ENCODE measurements around the gene SEMA4B. TPM values are rescaled to one million over a fixed set of nuclear protein-coding genes. Genes with fewer than 3 reads are reported as not detected.

Gene SEMA4B
- total RNA-seq, 1 experiment from 2014 or later, result 38.6 TPM

DNA sequence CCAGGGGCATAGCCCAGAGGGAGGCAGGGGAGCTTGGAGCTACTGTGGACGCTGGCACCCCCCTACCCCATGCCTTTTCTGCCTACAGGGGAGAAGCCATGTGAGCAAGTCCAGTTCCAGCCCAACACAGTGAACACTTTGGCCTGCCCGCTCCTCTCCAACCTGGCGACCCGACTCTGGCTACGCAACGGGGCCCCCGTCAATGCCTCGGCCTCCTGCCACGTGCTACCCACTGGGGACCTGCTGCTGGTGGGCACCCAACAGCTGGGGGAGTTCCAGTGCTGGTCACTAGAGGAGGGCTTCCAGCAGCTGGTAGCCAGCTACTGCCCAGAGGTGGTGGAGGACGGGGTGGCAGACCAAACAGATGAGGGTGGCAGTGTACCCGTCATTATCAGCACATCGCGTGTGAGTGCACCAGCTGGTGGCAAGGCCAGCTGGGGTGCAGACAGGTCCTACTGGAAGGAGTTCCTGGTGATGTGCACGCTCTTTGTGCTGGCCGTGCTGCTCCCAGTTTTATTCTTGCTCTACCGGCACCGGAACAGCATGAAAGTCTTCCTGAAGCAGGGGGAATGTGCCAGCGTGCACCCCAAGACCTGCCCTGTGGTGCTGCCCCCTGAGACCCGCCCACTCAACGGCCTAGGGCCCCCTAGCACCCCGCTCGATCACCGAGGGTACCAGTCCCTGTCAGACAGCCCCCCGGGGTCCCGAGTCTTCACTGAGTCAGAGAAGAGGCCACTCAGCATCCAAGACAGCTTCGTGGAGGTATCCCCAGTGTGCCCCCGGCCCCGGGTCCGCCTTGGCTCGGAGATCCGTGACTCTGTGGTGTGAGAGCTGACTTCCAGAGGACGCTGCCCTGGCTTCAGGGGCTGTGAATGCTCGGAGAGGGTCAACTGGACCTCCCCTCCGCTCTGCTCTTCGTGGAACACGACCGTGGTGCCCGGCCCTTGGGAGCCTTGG is 27.0 kb downstream of the SEMA4B start:
- intact Hi-C loops (cut with micrococcal nuclease), result no loop called here
- H3K27me3 Mint-ChIP-seq (ENCODE audit: insufficient read depth, unreplicated experiment), result no peaks in the 10 kb centered on the region
- peaks cover 75% of the 10 kb centered on the region for H3K36me3 Mint-ChIP-seq (ENCODE audit: insufficient read depth, unreplicated experiment)
- ChIA-PET POLR2A (interaction anchor here (0.6 to 1.3 kb wide), 3 partner anchors 11 to 22 kb away, joined by 3 read pairs; no protein-coding TSS in a partner anchor), CTCF (interaction anchor here (0.8 to 1.0 kb wide), 2 partner anchors 85 to 91 kb away, joined by 3 to 4 read pairs; no protein-coding TSS in a partner anchor)
- H3K4me3 Mint-ChIP-seq (ENCODE audit: unreplicated experiment), result no peak overlapping the region
- DNase-seq (ENCODE audit: unreplicated experiment), result no peak
- peaks cover 10% of the 10 kb centered on the region for H3K4me1 Mint-ChIP-seq (ENCODE audit: insufficient read depth, unreplicated experiment)
- BruUV-seq (replicated peaks), result no TSS peak
- no peaks in the 10 kb centered on the region for H3K9me3 Mint-ChIP-seq (ENCODE audit: unreplicated experiment)
- TF ChIP-seq, protein P1, sequence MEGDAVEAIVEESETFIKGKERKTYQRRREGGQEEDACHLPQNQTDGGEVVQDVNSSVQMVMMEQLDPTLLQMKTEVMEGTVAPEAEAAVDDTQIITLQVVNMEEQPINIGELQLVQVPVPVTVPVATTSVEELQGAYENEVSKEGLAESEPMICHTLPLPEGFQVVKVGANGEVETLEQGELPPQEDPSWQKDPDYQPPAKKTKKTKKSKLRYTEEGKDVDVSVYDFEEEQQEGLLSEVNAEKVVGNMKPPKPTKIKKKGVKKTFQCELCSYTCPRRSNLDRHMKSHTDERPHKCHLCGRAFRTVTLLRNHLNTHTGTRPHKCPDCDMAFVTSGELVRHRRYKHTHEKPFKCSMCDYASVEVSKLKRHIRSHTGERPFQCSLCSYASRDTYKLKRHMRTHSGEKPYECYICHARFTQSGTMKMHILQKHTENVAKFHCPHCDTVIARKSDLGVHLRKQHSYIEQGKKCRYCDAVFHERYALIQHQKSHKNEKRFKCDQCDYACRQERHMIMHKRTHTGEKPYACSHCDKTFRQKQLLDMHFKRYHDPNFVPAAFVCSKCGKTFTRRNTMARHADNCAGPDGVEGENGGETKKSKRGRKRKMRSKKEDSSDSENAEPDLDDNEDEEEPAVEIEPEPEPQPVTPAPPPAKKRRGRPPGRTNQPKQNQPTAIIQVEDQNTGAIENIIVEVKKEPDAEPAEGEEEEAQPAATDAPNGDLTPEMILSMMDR (IDR thresholded peaks at IDR 0.05; ENCODE audit: unreplicated experiment), result no peak
- H3K27ac Mint-ChIP-seq (ENCODE audit: low read depth, unreplicated experiment), result no peak overlapping the region

DNA sequence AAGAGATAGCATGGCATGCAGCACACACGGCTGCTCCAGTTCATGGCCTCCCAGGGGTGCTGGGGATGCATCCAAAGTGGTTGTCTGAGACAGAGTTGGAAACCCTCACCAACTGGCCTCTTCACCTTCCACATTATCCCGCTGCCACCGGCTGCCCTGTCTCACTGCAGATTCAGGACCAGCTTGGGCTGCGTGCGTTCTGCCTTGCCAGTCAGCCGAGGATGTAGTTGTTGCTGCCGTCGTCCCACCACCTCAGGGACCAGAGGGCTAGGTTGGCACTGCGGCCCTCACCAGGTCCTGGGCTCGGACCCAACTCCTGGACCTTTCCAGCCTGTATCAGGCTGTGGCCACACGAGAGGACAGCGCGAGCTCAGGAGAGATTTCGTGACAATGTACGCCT is 27.8 kb downstream of the SEMA4B start:
- intact Hi-C loops (cut with micrococcal nuclease), result no loop called here
- TF ChIP-seq, protein P1 (IDR thresholded peaks at IDR 0.05; ENCODE audit: unreplicated experiment), result no peak
- Mint-ChIP-seq H3K4me1 (ENCODE audit: insufficient read depth, unreplicated experiment) (peaks cover 11% of the 10 kb centered on the region), H3K36me3 (ENCODE audit: insufficient read depth, unreplicated experiment) (peaks cover 67% of the 10 kb centered on the region), H3K4me3 (ENCODE audit: unreplicated experiment) (no peak overlapping the region), H3K9me3 (ENCODE audit: unreplicated experiment) (no peaks in the 10 kb centered on the region), H3K27ac (ENCODE audit: low read depth, unreplicated experiment) (no peak overlapping the region), H3K27me3 (ENCODE audit: insufficient read depth, unreplicated experiment) (no peaks in the 10 kb centered on the region)
- TSS peak; percentile 20 for BruUV-seq (replicated peaks)
- CTCF ChIA-PET, result interaction anchor here (0.6 to 1.0 kb wide), 2 partner anchors 42 to 86 kb away, joined by 3 to 4 read pairs; no protein-coding TSS in a partner anchor
- no peak for DNase-seq (ENCODE audit: unreplicated experiment)
- POLR2A ChIA-PET, result interaction anchor here (0.6 to 1.3 kb wide), 3 partner anchors 12 to 33 kb away, joined by 3 read pairs; no protein-coding TSS in a partner anchor

DNA sequence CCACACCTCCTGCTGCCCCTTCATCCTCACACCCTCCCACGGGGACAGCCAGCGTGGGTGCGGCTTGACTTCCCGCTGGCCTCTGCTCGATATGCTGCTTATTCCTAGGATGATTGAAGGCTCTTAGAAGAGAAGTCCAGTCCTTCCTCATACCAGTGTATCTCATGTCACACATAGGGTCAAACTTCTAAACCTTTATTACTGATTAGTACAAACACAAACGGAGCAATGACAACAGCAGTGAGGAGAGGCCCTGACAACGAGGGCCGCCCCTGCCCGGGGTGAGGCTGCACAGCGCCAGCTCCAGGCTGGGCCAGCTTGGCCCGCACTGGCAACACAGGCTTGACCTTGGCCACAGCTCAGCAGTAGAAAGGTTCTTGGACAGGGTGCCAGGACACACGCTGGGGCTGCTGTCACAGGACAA is 29.0 kb downstream of the SEMA4B start:
- ChIA-PET CTCF (interaction anchor here (1.6 to 4.8 kb wide), 3 partner anchors 9 to 86 kb away, joined by 6 to 48 read pairs (median 7); no protein-coding TSS in a partner anchor), POLR2A (interaction anchor here (4.7 kb wide), 1 partner anchor 16 kb away, joined by 66 read pairs; no protein-coding TSS in a partner anchor)
- H3K9me3 Mint-ChIP-seq (ENCODE audit: unreplicated experiment), result no peaks in the 10 kb centered on the region
- DNase-seq (ENCODE audit: unreplicated experiment), result no peak
- no peak overlapping the region for H3K4me3 Mint-ChIP-seq (ENCODE audit: unreplicated experiment)
- intact Hi-C loops (cut with micrococcal nuclease), result loop anchor here (5.0 kb wide), 2 partner anchors 143 to 333 kb away; no protein-coding TSS in a partner anchor
- H3K27me3 Mint-ChIP-seq (ENCODE audit: insufficient read depth, unreplicated experiment), result no peaks in the 10 kb centered on the region
- peaks cover 57% of the 10 kb centered on the region for H3K36me3 Mint-ChIP-seq (ENCODE audit: insufficient read depth, unreplicated experiment)
- no peak overlapping the region for H3K27ac Mint-ChIP-seq (ENCODE audit: low read depth, unreplicated experiment)
- H3K4me1 Mint-ChIP-seq (ENCODE audit: insufficient read depth, unreplicated experiment), result peaks cover 17% of the 10 kb centered on the region
- no TSS peak for BruUV-seq (replicated peaks)
- TF ChIP-seq, protein P1 (IDR thresholded peaks at IDR 0.05; ENCODE audit: unreplicated experiment), result no peak

DNA sequence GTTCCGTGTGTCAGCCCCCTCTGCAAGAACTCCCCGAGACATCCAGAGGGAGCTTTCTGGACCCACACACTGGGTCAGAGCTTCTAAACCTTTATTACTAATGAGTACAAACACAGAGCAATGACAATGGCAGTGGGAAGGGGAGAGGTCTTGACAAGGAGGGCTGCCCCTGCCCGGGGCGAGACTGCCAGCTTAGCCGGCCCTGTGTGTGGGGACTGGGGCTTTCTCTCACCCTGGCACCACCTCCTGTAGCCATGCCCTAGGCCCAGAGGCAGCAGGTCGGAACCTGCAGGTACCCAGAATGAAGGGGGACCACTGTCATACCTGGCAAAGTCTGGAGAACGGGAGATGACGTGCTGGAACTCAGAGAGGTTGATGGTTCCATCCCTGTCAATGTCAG is 29.5 kb downstream of the SEMA4B start:
- Mint-ChIP-seq H3K27me3 (ENCODE audit: insufficient read depth, unreplicated experiment) (no peaks in the 10 kb centered on the region), H3K36me3 (ENCODE audit: insufficient read depth, unreplicated experiment) (peaks cover 52% of the 10 kb centered on the region), H3K4me1 (ENCODE audit: insufficient read depth, unreplicated experiment) (peaks cover 19% of the 10 kb centered on the region), H3K4me3 (ENCODE audit: unreplicated experiment) (no peak overlapping the region), H3K9me3 (ENCODE audit: unreplicated experiment) (no peaks in the 10 kb centered on the region), H3K27ac (ENCODE audit: low read depth, unreplicated experiment) (no peak overlapping the region)
- intact Hi-C loops (cut with micrococcal nuclease), result loop anchor here (5.0 kb wide), 2 partner anchors 143 to 333 kb away; no protein-coding TSS in a partner anchor
- TF ChIP-seq, protein P1 (IDR thresholded peaks at IDR 0.05; ENCODE audit: unreplicated experiment), result no peak
- BruUV-seq (replicated peaks), result no TSS peak
- CTCF ChIA-PET, result interaction anchor here (0.5 to 4.8 kb wide), 4 partner anchors 9 to 1134 kb away, joined by 4 to 48 read pairs (median 6); no protein-coding TSS in a partner anchor
- DNase-seq (ENCODE audit: unreplicated experiment), result no peak
- POLR2A ChIA-PET, result interaction anchor here (0.9 to 4.7 kb wide), 4 partner anchors 17 to 65 kb away, joined by 3 to 66 read pairs (median 34); no protein-coding TSS in a partner anchor

Data from MCF 10A (cell line).